ENCODE measurements around the gene ANKRD11.
A peak's percentile ranks its signal among the peaks of the same experiment; 100 is the strongest.
"Not testable (repeated sequence)": the region's sequence is repeated elsewhere in the genome, so short reads cannot be mapped to it uniquely, and the experiment has no call there.

The ANKRD11 gene

GRCh38 chr16:89455178-89455577 is 35.2 kb downstream of the ANKRD11 start:
- H3K27ac ChIP-seq: no peak overlapping the region
- no peak overlapping the region for H3K4me3 ChIP-seq (ENCODE audit: low read depth, low read length)
- H3K27me3 ChIP-seq (ENCODE audit: insufficient read depth, low read depth, severe bottlenecking): no peaks in the 10 kb centered on the region
- H3K9me3 ChIP-seq (ENCODE audit: severe bottlenecking): no peaks in the 10 kb centered on the region
- no peak for DNase-seq
- no peaks in the 10 kb centered on the region for H3K36me3 ChIP-seq
- TF ChIP-seq, protein P1, sequence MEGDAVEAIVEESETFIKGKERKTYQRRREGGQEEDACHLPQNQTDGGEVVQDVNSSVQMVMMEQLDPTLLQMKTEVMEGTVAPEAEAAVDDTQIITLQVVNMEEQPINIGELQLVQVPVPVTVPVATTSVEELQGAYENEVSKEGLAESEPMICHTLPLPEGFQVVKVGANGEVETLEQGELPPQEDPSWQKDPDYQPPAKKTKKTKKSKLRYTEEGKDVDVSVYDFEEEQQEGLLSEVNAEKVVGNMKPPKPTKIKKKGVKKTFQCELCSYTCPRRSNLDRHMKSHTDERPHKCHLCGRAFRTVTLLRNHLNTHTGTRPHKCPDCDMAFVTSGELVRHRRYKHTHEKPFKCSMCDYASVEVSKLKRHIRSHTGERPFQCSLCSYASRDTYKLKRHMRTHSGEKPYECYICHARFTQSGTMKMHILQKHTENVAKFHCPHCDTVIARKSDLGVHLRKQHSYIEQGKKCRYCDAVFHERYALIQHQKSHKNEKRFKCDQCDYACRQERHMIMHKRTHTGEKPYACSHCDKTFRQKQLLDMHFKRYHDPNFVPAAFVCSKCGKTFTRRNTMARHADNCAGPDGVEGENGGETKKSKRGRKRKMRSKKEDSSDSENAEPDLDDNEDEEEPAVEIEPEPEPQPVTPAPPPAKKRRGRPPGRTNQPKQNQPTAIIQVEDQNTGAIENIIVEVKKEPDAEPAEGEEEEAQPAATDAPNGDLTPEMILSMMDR (IDR thresholded peaks at IDR 0.05; ENCODE audit: low read depth, low read length): no peak

GRCh38 chr16:89454378-89455125 is 35.8 kb downstream of the ANKRD11 start:
- H3K27me3 ChIP-seq (ENCODE audit: insufficient read depth, low read depth, severe bottlenecking); H3K9me3 ChIP-seq (ENCODE audit: severe bottlenecking); H3K4me3 ChIP-seq (ENCODE audit: low read depth, low read length); H3K27ac ChIP-seq; H3K36me3 ChIP-seq; DNase-seq: not testable (repeated sequence)

DNA sequence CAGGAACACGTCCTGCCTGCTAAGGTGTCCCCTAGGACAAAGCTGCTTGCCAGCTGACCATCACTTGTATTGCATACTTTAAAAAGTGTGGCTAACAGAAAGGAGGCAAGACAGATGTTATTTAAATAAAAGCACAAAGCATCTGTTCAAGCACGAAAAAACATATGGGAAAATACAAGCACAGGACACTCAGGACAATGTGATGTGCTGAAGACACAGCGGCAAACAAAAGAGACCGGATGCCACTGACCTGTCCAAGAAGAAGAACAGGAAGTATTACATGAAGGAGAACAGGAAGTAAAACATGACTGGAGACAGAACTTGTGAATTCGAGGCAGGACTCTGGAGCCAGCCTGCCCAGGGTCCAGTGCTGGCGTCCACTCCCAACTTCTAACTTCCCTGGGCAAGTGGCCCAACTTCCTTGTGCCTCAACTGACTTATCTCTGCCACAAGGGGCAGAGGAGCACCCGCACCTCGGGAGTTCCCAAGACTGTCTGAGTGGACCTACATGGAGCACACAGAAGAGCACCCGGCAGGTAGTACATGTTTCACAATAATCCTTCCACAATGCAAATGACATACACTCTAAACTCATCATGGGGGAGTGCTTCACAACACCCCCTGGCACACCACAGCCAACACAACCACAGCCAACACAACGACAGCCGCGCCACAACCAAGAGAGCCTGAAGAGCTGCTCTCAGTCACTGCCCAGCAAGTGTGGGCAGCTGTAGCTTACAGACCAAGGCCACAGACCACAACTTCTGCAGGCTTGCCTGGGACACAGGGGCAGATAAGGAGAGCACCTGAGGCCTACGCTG is 36.6 kb downstream of the ANKRD11 start:
- Histone ChIP-seq H3K27ac (no peak overlapping the region), H3K4me3 (ENCODE audit: low read depth, low read length) (no peak overlapping the region), H3K9me3 (ENCODE audit: severe bottlenecking) (no peaks in the 10 kb centered on the region), H3K36me3 (no peaks in the 10 kb centered on the region), H3K27me3 (ENCODE audit: insufficient read depth, low read depth, severe bottlenecking) (no peaks in the 10 kb centered on the region)
- DNase-seq: no peak
- TF ChIP-seq, protein P1 (IDR thresholded peaks at IDR 0.05; ENCODE audit: low read depth, low read length): peak; percentile 16; the same call in 1 of the 2 replicates

DNA sequence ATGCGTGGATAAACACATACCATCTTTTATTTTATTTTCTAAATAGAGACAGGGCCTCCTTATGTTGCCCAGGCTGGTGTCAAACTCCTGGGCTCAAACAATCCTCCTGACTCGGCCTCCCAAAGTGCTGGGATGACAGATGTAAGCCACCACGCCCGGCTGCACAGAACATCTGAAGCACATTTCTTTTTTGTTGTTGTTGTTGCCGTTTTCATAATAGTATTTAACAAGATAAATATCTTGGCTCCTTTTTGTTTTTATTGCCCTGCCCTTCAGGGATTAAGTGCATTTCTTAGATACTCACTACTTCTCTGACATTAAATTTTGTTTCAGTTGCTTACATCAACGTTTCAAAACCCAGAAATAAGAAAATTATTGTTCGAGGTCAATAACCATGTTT is 37.4 kb downstream of the ANKRD11 start:
- Histone ChIP-seq H3K36me3 (no peaks in the 10 kb centered on the region), H3K4me3 (ENCODE audit: low read depth, low read length) (no peak overlapping the region), H3K27me3 (ENCODE audit: insufficient read depth, low read depth, severe bottlenecking) (no peaks in the 10 kb centered on the region), H3K9me3 (ENCODE audit: severe bottlenecking) (no peaks in the 10 kb centered on the region), H3K27ac (no peak overlapping the region)
- DNase-seq: no peak
- TF ChIP-seq, protein P1 (IDR thresholded peaks at IDR 0.05; ENCODE audit: low read depth, low read length): no peak

GRCh38 chr16:89452241-89452640 is 38.1 kb downstream of the ANKRD11 start:
- Histone ChIP-seq H3K27me3 (ENCODE audit: insufficient read depth, low read depth, severe bottlenecking) (no peaks in the 10 kb centered on the region), H3K36me3 (no peaks in the 10 kb centered on the region), H3K9me3 (ENCODE audit: severe bottlenecking) (no peaks in the 10 kb centered on the region), H3K4me3 (ENCODE audit: low read depth, low read length) (no peak overlapping the region), H3K27ac (no peak overlapping the region)
- no peak for DNase-seq
- TF ChIP-seq, protein P1 (IDR thresholded peaks at IDR 0.05; ENCODE audit: low read depth, low read length): no peak

- H3K27ac ChIP-seq: no peak overlapping the region
These were observed 39.8 kb downstream of the ANKRD11 start for GRCh38 chr16:89450537-89450936.

More at GRCh38 chr16:89450537-89450936, 39.8 kb downstream of the ANKRD11 start:
- no peaks in the 10 kb centered on the region for H3K9me3 ChIP-seq (ENCODE audit: severe bottlenecking)
- H3K27me3 ChIP-seq (ENCODE audit: insufficient read depth, low read depth, severe bottlenecking): no peaks in the 10 kb centered on the region
- no peak overlapping the region for H3K4me3 ChIP-seq (ENCODE audit: low read depth, low read length)
- TF ChIP-seq, protein P1 (IDR thresholded peaks at IDR 0.05; ENCODE audit: low read depth, low read length): no peak
- no peak for DNase-seq
- H3K36me3 ChIP-seq: no peaks in the 10 kb centered on the region
